ENCODE measurements around the gene RGS16.
A peak's percentile ranks its signal among the peaks of the same experiment; 100 is the strongest.

DNA sequence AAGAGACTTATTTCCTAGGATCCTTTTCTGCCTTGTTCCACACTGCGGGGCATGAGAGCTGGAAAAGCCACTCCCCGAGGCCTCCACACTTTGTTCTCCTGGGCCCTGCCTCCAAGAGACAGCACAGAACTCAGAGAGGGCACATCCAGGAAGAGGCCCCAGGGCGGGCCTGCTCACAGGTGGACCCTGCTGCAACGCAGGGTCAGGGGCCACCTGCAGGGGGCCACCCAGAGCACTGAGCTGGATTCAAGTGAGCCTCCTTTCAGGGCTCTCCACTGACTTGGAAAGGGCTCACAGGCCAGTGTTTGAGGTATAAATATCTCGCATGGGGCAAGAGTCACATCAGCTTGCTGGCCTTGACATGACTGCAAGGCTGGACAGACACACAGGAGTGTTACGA is 4.8 kb downstream of the RGS16 start:
- TF ChIP-seq, protein P1, sequence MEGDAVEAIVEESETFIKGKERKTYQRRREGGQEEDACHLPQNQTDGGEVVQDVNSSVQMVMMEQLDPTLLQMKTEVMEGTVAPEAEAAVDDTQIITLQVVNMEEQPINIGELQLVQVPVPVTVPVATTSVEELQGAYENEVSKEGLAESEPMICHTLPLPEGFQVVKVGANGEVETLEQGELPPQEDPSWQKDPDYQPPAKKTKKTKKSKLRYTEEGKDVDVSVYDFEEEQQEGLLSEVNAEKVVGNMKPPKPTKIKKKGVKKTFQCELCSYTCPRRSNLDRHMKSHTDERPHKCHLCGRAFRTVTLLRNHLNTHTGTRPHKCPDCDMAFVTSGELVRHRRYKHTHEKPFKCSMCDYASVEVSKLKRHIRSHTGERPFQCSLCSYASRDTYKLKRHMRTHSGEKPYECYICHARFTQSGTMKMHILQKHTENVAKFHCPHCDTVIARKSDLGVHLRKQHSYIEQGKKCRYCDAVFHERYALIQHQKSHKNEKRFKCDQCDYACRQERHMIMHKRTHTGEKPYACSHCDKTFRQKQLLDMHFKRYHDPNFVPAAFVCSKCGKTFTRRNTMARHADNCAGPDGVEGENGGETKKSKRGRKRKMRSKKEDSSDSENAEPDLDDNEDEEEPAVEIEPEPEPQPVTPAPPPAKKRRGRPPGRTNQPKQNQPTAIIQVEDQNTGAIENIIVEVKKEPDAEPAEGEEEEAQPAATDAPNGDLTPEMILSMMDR (IDR thresholded peaks at IDR 0.05; ENCODE audit: poor library complexity), result peak; percentile 18
- TF ChIP-seq EZH2 (IDR thresholded peaks at IDR 0.05; ENCODE audit: borderline replicate concordance) (no peak), EZH2phosphoT487 (IDR thresholded peaks at IDR 0.05; ENCODE audit: low read depth, severe bottlenecking, unreplicated experiment) (no peak)
